Measurements from ENCODE around the gene MYO1D. TPM values are rescaled to one million over a fixed set of nuclear protein-coding genes. Genes with fewer than 3 reads are reported as not detected.

The MYO1D gene
- polyA plus RNA-seq, 4 donors: 62.9 to 80.1 (median 73.6) TPM

DNA sequence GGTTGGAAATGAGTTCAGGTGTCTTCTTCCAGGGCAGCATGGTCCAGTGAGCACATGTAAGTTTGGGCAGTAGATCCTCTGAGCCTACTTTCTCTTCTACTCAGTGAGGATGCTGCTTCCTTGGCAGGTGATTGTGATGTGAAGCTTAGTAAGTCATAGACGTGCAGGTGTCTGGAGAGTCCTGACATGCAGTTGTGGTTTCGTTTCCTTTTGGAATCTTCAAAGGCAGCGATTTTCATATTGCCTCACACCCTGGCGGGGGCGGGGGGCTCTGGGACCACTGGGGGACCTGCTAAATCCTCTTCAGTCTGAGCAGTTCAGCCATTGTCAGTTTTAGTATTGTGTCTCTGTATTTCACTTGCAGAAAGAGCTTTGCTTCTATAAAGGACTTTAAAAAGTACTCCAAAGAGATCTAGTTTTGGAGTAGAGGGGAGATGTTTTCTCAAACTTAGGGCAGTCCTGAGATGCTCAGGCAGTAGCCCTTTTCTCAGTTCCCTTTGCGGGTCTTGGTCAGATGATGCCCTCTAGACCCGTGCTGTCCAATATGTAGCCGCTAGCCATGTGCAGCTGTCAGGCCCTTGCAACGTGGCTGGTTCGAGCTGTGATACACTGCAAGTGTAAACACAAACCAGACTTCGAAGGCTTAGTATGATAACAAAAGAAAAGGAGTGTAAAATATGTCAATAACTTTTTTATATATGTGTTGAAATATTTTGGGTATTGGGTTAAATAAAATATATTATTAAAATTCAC lies 394.2 kb downstream of the MYO1D start:
- Histone ChIP-seq H3K4me1 (ENCODE audit: control insufficient read depth in 3 of 3, insufficient read depth in 2 of 3, low read depth in 1 of 3, low read length in 2 of 3) (peaks cover 0 to 4% (median 2%) of the 10 kb centered on the region in 3 donors), H3K27ac (ENCODE audit: low read depth in 1 of 3, low read length in 2 of 3) (no peak overlapping the region), H3K27me3 (ENCODE audit: control insufficient read depth in 3 of 3, insufficient read depth in 3 of 3, low read length in 3 of 3) (no peaks in the 10 kb centered on the region), H3K36me3 (ENCODE audit: control insufficient read depth in 3 of 3, insufficient read depth in 2 of 3, low read depth in 1 of 3, low read length in 3 of 3) (peaks cover 21 to 45% (median 27%) of the 10 kb centered on the region in 3 donors), H3K9me3 (ENCODE audit: control insufficient read depth in 2 of 2, insufficient read depth in 1 of 2, low read depth in 1 of 2, low read length in 1 of 2) (no peaks in the 10 kb centered on the region), H3K4me3 (ENCODE audit: low read depth in 1 of 3, low read length in 3 of 3) (no peak overlapping the region)
- 68 to 76% (median 71%) methylated on average over 11 of the region's 11 CpGs for WGBS, 3 donors
- FAIRE-seq (no peak), DNase-seq (no peak)

GRCh38 chr17:32481193-32481592 lies 395.7 kb downstream of the MYO1D start:
- Histone ChIP-seq H3K27me3 (ENCODE audit: control insufficient read depth in 3 of 3, insufficient read depth in 3 of 3, low read length in 3 of 3) (no peaks in the 10 kb centered on the region), H3K27ac (ENCODE audit: low read depth in 1 of 3, low read length in 2 of 3) (no peak overlapping the region), H3K4me1 (ENCODE audit: control insufficient read depth in 3 of 3, insufficient read depth in 2 of 3, low read depth in 1 of 3, low read length in 2 of 3) (peaks cover 0 to 4% (median 2%) of the 10 kb centered on the region in 3 donors), H3K4me3 (ENCODE audit: low read depth in 1 of 3, low read length in 3 of 3) (no peak overlapping the region), H3K9me3 (ENCODE audit: control insufficient read depth in 2 of 2, insufficient read depth in 1 of 2, low read depth in 1 of 2, low read length in 1 of 2) (no peaks in the 10 kb centered on the region), H3K36me3 (ENCODE audit: control insufficient read depth in 3 of 3, insufficient read depth in 2 of 3, low read depth in 1 of 3, low read length in 3 of 3) (peaks cover 21 to 52% (median 34%) of the 10 kb centered on the region in 3 donors)
- DNase-seq: no peak
- FAIRE-seq: no peak
- 85 to 91% (median 88%) methylated on average over 8 of the region's 8 CpGs for WGBS, 3 donors

DNA sequence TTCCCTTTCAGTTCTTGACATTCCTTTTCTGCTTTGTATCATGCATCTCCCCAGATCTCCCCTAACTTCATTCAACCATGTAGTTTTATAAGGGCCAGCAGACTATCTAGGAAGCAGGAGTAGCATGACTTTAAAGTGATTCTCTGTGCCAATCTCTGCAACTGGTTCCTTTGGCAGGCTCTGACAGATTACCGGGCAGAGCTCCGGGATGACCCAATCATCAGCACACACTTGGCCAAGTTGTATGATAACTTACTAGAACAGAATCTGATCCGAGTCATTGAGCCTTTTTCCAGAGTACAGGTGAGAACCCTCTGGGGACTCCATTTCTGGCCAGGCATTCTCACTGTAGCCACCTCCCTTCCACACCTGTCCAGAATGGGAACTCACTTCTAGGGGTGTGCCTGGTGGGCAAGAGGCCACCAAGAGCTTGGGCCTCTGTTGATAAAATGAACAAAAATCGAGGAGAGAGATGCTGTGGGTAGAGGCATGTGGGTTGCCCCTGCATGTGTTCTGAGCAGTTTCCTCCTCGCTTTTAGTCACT lies 397.8 kb downstream of the MYO1D start:
- Histone ChIP-seq H3K9me3 (ENCODE audit: control insufficient read depth in 2 of 2, insufficient read depth in 1 of 2, low read depth in 1 of 2, low read length in 1 of 2) (no peaks in the 10 kb centered on the region), H3K27me3 (ENCODE audit: control insufficient read depth in 3 of 3, insufficient read depth in 3 of 3, low read length in 3 of 3) (no peaks in the 10 kb centered on the region), H3K27ac (ENCODE audit: low read depth in 1 of 3, low read length in 2 of 3) (no peak overlapping the region), H3K36me3 (ENCODE audit: control insufficient read depth in 3 of 3, insufficient read depth in 2 of 3, low read depth in 1 of 3, low read length in 3 of 3) (peaks cover 24 to 64% (median 41%) of the 10 kb centered on the region in 3 donors), H3K4me3 (ENCODE audit: low read depth in 1 of 3, low read length in 3 of 3) (no peak overlapping the region), H3K4me1 (ENCODE audit: control insufficient read depth in 3 of 3, insufficient read depth in 2 of 3, low read depth in 1 of 3, low read length in 2 of 3) (no peaks in the 10 kb centered on the region)
- no peak for DNase-seq
- 91 to 93% (median 92%) methylated on average over 5 of the region's 5 CpGs for WGBS, 3 donors
- FAIRE-seq: no peak

DNA sequence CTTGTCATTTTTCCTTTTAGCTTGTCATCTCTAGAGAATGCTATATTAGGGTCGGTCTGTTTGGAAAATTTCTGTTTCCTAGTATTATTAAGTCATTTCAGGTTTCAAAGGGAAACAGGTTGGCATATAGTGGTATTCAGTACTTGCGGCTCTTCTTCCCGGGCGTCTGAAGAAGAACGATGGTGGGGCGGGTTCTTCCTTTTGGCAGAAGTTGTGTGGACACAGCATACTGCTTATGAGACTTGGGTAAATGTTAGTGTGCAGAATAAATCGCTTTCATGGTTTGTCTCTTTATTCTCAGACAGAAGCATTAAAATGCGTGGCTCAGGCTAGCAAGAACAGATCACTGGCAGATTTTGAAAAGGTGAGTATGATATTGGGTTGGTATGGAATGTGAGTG lies 399.7 kb downstream of the MYO1D start:
- H3K27me3 ChIP-seq (ENCODE audit: control insufficient read depth in 3 of 3, insufficient read depth in 3 of 3, low read length in 3 of 3): no peaks in the 10 kb centered on the region
- no peaks in the 10 kb centered on the region for H3K4me1 ChIP-seq (ENCODE audit: control insufficient read depth in 3 of 3, insufficient read depth in 2 of 3, low read depth in 1 of 3, low read length in 2 of 3)
- H3K36me3 ChIP-seq (ENCODE audit: control insufficient read depth in 3 of 3, insufficient read depth in 2 of 3, low read depth in 1 of 3, low read length in 3 of 3): peaks cover 24 to 68% (median 46%) of the 10 kb centered on the region in 3 donors
- DNase-seq: no peak
- no peaks in the 10 kb centered on the region for H3K9me3 ChIP-seq (ENCODE audit: control insufficient read depth in 2 of 2, insufficient read depth in 1 of 2, low read depth in 1 of 2, low read length in 1 of 2)
- no peak for FAIRE-seq
- WGBS, 3 donors: 94 to 96% (median 95%) methylated on average over 8 of the region's 8 CpGs
- H3K4me3 ChIP-seq (ENCODE audit: low read depth in 1 of 3, low read length in 3 of 3): no peak overlapping the region
- H3K27ac ChIP-seq (ENCODE audit: low read depth in 1 of 3, low read length in 2 of 3): no peak overlapping the region

DNA sequence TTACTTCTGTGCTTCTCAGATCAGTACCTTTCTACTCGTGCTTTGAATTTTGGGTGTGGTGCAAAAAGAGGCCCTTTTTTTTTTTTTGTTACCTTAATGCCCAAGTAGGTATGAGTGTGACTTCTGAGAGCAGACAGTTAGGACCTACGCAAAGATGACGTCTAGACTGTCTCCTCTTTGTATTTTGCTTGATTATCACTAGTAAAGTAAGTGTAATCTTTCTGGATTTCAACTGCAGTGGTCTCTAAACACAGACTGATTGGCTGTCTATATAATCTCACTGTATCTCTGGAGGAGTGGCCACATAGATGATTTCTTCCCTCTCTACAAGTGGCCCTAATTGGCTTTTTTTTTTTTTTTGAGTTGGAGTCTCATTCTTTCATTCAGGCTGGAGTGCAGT lies 401.7 kb downstream of the MYO1D start:
- DNase-seq (no peak), FAIRE-seq (no peak)
- 90 to 91% (median 91%) methylated on average over 3 of the region's 3 CpGs for WGBS, 3 donors
- Histone ChIP-seq H3K27ac (ENCODE audit: low read depth in 1 of 3, low read length in 2 of 3) (no peak overlapping the region), H3K4me1 (ENCODE audit: control insufficient read depth in 3 of 3, insufficient read depth in 2 of 3, low read depth in 1 of 3, low read length in 2 of 3) (no peaks in the 10 kb centered on the region), H3K27me3 (ENCODE audit: control insufficient read depth in 3 of 3, insufficient read depth in 3 of 3, low read length in 3 of 3) (no peaks in the 10 kb centered on the region), H3K4me3 (ENCODE audit: low read depth in 1 of 3, low read length in 3 of 3) (no peak overlapping the region), H3K9me3 (ENCODE audit: control insufficient read depth in 2 of 2, insufficient read depth in 1 of 2, low read depth in 1 of 2, low read length in 1 of 2) (no peaks in the 10 kb centered on the region), H3K36me3 (ENCODE audit: control insufficient read depth in 3 of 3, insufficient read depth in 2 of 3, low read depth in 1 of 3, low read length in 3 of 3) (peaks cover 22 to 64% (median 43%) of the 10 kb centered on the region in 3 donors)

GRCh38 chr17:32471652-32472051 lies 405.3 kb downstream of the MYO1D start:
- Histone ChIP-seq H3K4me1 (ENCODE audit: control insufficient read depth in 3 of 3, insufficient read depth in 2 of 3, low read depth in 1 of 3, low read length in 2 of 3) (no peaks in the 10 kb centered on the region), H3K36me3 (ENCODE audit: control insufficient read depth in 3 of 3, insufficient read depth in 2 of 3, low read depth in 1 of 3, low read length in 3 of 3) (peaks cover 15 to 57% (median 42%) of the 10 kb centered on the region in 3 donors), H3K4me3 (ENCODE audit: low read depth in 1 of 3, low read length in 3 of 3) (no peak overlapping the region), H3K27me3 (ENCODE audit: control insufficient read depth in 3 of 3, insufficient read depth in 3 of 3, low read length in 3 of 3) (no peaks in the 10 kb centered on the region), H3K9me3 (ENCODE audit: control insufficient read depth in 2 of 2, insufficient read depth in 1 of 2, low read depth in 1 of 2, low read length in 1 of 2) (no peaks in the 10 kb centered on the region), H3K27ac (ENCODE audit: low read depth in 1 of 3, low read length in 2 of 3) (no peak overlapping the region)
- 94 to 97% (median 96%) methylated on average over 4 of the region's 4 CpGs for WGBS, 3 donors
- FAIRE-seq (no peak), DNase-seq (no peak)

DNA sequence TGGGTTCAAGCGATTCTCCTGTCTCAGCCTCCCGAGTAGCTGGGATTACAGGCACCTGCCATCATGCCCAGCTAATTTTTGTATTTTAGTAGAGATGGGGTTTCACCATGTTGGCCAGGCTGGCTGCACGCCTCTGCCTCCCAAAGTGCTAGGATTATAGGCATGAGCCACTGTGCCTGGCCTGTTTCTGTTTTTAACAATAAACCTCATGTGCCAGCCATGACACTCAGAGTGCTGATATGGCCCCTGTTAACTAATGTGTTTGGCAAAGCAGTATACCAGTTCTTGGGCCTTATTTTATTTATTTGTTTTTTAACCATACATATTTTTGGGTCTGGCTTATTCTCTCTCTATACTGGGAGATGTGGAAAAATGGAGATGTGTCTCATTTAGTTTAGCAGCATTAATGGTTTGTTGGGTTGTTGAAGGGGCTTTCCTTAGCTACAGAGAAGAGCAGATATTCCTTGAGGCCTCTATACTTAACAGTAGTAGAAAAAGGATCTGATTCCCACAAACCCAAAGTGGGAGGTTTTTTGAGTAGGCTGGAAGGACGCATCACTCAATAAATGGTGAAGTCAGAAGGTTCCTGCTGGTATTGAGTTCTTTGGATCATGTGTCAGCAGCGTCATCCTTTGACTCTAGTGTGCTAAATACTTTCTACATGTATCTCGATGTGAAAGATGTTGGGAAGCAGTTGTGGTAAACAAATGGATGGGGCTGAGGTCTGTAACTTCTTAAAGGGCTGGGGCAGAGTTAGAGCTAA lies 406.3 kb downstream of the MYO1D start:
- Histone ChIP-seq H3K27me3 (ENCODE audit: control insufficient read depth in 3 of 3, insufficient read depth in 3 of 3, low read length in 3 of 3) (no peaks in the 10 kb centered on the region), H3K27ac (ENCODE audit: low read depth in 1 of 3, low read length in 2 of 3) (no peak overlapping the region), H3K4me1 (ENCODE audit: control insufficient read depth in 3 of 3, insufficient read depth in 2 of 3, low read depth in 1 of 3, low read length in 2 of 3) (no peaks in the 10 kb centered on the region), H3K4me3 (ENCODE audit: low read depth in 1 of 3, low read length in 3 of 3) (no peak overlapping the region), H3K9me3 (ENCODE audit: control insufficient read depth in 2 of 2, insufficient read depth in 1 of 2, low read depth in 1 of 2, low read length in 1 of 2) (no peaks in the 10 kb centered on the region), H3K36me3 (ENCODE audit: control insufficient read depth in 3 of 3, insufficient read depth in 2 of 3, low read depth in 1 of 3, low read length in 3 of 3) (peaks cover 15 to 56% (median 37%) of the 10 kb centered on the region in 3 donors)
- FAIRE-seq (no peak), DNase-seq (no peak)
- WGBS, 3 donors: 95 to 98% (median 97%) methylated on average over 6 of the region's 6 CpGs

- no peak overlapping the region for H3K4me3 ChIP-seq (ENCODE audit: low read depth in 1 of 3, low read length in 3 of 3)
- H3K9me3 ChIP-seq (ENCODE audit: control insufficient read depth in 2 of 2, insufficient read depth in 1 of 2, low read depth in 1 of 2, low read length in 1 of 2): no peaks in the 10 kb centered on the region
- WGBS, 3 donors: 97 to 98% (median 97%) methylated on average over 7 of the region's 7 CpGs
- no peak overlapping the region for H3K27ac ChIP-seq (ENCODE audit: low read depth in 1 of 3, low read length in 2 of 3)
- FAIRE-seq (no peak), DNase-seq (no peak)
- peaks cover 16 to 43% (median 33%) of the 10 kb centered on the region in 3 donors for H3K36me3 ChIP-seq (ENCODE audit: control insufficient read depth in 3 of 3, insufficient read depth in 2 of 3, low read depth in 1 of 3, low read length in 3 of 3)
- no peaks in the 10 kb centered on the region for H3K4me1 ChIP-seq (ENCODE audit: control insufficient read depth in 3 of 3, insufficient read depth in 2 of 3, low read depth in 1 of 3, low read length in 2 of 3)
- H3K27me3 ChIP-seq (ENCODE audit: control insufficient read depth in 3 of 3, insufficient read depth in 3 of 3, low read length in 3 of 3): no peaks in the 10 kb centered on the region
These were observed 409.0 kb downstream of the MYO1D start for GRCh38 chr17:32467949-32468348.

Measured in small intestine (tissue), 7 donors.